ENCODE results near the gene NPAS3.

The NPAS3 gene

DNA sequence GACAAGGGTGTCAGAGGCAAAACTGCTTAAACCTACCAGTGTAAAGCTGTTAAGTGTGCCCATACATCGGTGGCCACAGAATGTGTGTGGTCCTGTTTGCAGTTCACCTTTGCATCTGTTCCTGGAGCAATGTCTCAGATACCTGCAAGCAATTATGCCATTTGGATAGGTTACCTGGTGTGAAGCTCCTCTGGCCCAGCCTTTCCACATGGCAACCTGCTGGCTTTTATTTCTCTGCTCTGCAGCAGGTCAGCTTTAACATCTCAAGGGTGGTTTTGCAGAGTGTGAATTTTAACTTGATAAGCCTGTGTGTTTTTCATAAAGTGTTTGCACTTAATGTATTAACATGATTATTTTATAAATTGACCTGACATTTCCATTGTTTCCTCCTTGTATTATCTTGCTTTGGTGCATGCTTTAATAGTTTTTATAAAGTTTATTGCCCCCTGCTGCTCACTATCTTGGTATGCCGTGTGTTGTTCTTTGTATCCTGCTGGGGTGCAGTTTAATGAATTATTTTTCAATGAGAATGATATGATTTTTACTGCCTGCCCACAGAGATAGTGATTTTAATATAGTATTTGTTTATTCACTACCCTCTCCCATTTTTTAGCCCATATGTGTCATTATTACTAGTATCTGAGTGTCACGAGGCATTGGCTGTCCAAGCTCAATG lies 403.8 kb downstream of the NPAS3 start:
- no peak overlapping the region for H3K27ac ChIP-seq
- ChIA-PET CTCF (no interaction called here), POLR2A (ENCODE audit: low non-redundant PET) (no interaction called here)
- no peak for DNase-seq (ENCODE audit: low spot score)
- TF ChIP-seq, protein P1, sequence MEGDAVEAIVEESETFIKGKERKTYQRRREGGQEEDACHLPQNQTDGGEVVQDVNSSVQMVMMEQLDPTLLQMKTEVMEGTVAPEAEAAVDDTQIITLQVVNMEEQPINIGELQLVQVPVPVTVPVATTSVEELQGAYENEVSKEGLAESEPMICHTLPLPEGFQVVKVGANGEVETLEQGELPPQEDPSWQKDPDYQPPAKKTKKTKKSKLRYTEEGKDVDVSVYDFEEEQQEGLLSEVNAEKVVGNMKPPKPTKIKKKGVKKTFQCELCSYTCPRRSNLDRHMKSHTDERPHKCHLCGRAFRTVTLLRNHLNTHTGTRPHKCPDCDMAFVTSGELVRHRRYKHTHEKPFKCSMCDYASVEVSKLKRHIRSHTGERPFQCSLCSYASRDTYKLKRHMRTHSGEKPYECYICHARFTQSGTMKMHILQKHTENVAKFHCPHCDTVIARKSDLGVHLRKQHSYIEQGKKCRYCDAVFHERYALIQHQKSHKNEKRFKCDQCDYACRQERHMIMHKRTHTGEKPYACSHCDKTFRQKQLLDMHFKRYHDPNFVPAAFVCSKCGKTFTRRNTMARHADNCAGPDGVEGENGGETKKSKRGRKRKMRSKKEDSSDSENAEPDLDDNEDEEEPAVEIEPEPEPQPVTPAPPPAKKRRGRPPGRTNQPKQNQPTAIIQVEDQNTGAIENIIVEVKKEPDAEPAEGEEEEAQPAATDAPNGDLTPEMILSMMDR (conservative IDR thresholded peaks at IDR 0.05; ENCODE audit: low read depth), result no peak

DNA sequence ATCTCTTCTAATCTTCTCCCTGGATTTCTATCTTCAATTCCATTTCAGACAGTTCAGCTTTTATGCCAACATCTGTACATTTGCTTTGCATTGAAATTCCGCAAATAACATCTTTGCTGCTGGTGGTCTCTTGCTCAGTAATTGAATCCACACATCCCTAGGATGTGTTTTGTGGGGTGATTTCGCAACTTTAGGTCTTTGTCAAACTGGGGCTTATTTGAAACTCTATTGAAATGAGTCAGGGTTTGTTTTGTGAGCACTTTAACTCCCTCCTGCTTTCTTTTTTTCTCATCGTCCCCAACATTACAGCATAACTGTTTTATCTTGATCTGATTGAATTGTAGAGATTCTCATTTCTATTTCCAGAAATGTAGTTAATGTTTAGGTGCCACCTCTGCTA lies 404.3 kb downstream of the NPAS3 start:
- ChIA-PET POLR2A (ENCODE audit: low non-redundant PET) (no interaction called here), CTCF (no interaction called here)
- TF ChIP-seq, protein P1 (conservative IDR thresholded peaks at IDR 0.05; ENCODE audit: low read depth), result no peak
- no peak for DNase-seq (ENCODE audit: low spot score)
- H3K27ac ChIP-seq, result no peak overlapping the region

DNA sequence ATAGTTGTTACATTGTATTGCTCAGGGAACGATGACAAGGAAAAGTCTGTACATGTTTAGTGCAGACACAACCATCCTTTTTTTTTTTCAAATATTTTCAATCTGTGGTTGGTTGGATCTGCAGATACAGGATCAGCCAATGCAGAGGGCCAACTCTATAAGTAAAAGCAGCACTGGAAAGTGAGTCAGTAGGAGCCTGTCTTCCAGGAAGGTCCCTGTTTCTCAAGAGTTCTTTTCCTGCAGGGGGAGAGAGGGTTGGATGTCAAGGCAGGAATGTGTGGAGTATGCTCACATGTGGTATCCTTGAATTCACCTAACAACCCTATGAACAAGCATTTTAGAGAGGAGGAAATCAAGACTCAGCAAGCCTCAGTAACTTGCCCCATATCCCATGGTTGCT lies 409.1 kb downstream of the NPAS3 start:
- POLR2A ChIA-PET (ENCODE audit: low non-redundant PET), result no interaction called here
- DNase-seq (ENCODE audit: low spot score), result no peak
- TF ChIP-seq, protein P1 (conservative IDR thresholded peaks at IDR 0.05; ENCODE audit: low read depth), result no peak
- H3K27ac ChIP-seq, result no peak overlapping the region
- CTCF ChIA-PET, result no interaction called here

DNA sequence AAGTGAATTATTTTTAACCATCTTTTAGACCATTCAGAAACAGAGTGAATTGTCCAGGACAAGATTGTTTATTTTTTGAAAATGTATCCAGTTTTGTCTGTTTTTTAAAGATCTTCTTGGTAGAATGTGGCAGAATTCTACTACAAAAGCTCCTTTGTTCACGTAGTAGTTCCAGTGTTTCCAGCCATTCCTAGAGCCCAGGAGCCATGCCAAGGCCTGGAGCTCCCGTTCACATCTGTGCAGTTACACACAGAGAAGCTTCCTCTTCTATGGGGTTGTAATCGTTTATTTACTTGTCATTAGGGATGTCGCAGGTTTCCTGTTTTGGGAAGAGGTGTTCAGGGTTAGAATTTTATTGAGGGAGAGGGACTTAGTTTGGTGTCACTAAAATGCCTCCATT lies 409.8 kb downstream of the NPAS3 start:
- no peak for DNase-seq (ENCODE audit: low spot score)
- CTCF ChIA-PET, result no interaction called here
- TF ChIP-seq, protein P1 (conservative IDR thresholded peaks at IDR 0.05; ENCODE audit: low read depth), result no peak
- POLR2A ChIA-PET (ENCODE audit: low non-redundant PET), result no interaction called here
- H3K27ac ChIP-seq, result no peak overlapping the region

DNA sequence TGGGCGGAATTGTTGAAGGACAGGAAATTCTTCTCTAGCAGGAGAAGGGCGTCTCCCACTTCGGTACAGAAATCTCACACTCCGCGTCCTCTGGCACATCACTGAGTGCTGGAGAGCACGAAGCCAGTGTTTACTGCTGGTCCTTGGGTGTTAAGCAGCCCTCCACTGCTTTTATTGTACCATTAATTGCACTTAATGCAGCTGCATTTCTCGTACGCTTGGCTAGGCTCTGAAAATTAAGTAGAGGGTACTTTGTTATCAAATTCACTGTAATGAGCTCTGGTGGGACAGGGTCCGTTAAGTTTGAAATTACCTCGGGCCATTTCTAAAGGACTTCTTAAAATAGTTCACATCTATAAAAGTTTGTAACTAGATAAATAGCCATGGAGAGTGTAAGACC lies 411.2 kb downstream of the NPAS3 start:
- H3K27ac ChIP-seq, result no peak overlapping the region
- TF ChIP-seq, protein P1 (conservative IDR thresholded peaks at IDR 0.05; ENCODE audit: low read depth), result no peak
- DNase-seq (ENCODE audit: low spot score), result no peak
- CTCF ChIA-PET, result no interaction called here
- POLR2A ChIA-PET (ENCODE audit: low non-redundant PET), result no interaction called here

DNA sequence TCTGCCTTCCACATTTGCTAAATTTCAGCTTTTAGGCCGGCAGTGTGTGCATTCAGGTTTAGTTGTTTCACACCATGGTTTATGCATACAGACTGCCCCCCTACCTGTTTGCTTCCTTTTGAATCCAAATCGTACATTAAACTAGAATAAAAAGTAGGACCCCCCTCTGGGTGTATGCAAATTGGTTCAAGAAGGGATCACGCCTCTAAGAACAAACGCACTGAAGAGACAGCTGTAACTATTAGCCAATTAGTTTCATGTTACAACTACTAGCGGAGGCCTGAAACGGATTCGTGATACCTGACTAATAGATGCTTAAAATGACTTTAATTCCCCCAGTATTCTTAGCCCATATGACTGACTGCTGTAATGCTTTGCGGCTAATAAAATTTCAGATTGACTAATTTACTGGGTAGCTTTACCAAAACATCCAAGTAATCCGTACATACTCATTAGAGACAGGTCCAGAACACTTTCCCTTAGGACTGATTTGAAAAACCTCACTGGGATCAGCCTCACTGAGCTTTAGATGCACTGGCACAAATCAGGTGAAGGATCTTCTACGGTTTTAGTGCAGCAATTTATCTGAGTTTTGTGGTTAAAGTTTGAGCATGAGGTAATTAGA lies 411.8 kb downstream of the NPAS3 start:
- TF ChIP-seq, protein P1 (conservative IDR thresholded peaks at IDR 0.05; ENCODE audit: low read depth), result no peak
- H3K27ac ChIP-seq, result no peak overlapping the region
- no peak for DNase-seq (ENCODE audit: low spot score)
- ChIA-PET POLR2A (ENCODE audit: low non-redundant PET) (no interaction called here), CTCF (no interaction called here)

Data from RWPE1 (cell line).